Thyroid gland (tissue), 4 donors: ENCODE measurements around the gene SH3TC1. TPM values are rescaled to one million over a fixed set of nuclear protein-coding genes. Genes with fewer than 3 reads are reported as not detected.

ENCODE experiments used
- DNase-seq, 2 donors: peaks; one replicate each; pipeline ENCODE4 v3.0.0-alpha.2; 2019
- H3K27ac ChIP-seq, 3 donors: fragments of 200-600 bp; sonication (generic); 1 replicate in 2 of 3; 2 replicates in 1 of 3; pipeline ENCODE4 v1.5.1; 2016 to 2019; ENCODE audit warnings: mild to moderate bottlenecking in 1 of 3, moderate library complexity in 1 of 3
- H3K27me3 ChIP-seq: fragments of 200-600 bp; sonication (generic); one replicate; pipeline ENCODE4 v1.5.1; 2019
- H3K36me3 ChIP-seq, 2 donors: fragments of 200-600 bp; sonication (generic); one replicate each; pipeline ENCODE4 v1.5.1; 2016 to 2019
- H3K4me1 ChIP-seq, 2 donors: fragments of 200-600 bp; sonication (generic); one replicate each; pipeline ENCODE4 v1.5.1; 2017 to 2019
- H3K4me3 ChIP-seq, 3 donors: fragments of 200-600 bp; sonication (generic); replicated peaks in 1 of 3; 1 replicate in 2 of 3; 2 replicates in 1 of 3; pipeline ENCODE4 v1.5.1; 2016; ENCODE audit warnings: mild to moderate bottlenecking in 1 of 3
- H3K9me3 ChIP-seq: fragments of 200-600 bp; sonication (generic); one replicate; pipeline ENCODE4 v1.5.1; 2017
- POLR2A ChIP-seq, 2 donors: fragments of 450-650 bp; IDR thresholded peaks; one replicate each; pipeline ENCODE4 v1.6.1; 2017; ENCODE audit warnings: antibody characterized with exemption in 2 of 2, mild to moderate bottlenecking in 2 of 2, moderate library complexity in 1 of 2
- WGBS, 2 donors: methylation state at CpG; one replicate each; pipeline ENCODE4 v1.1.5; 2017; 5-methylcytosine and 5-hydroxymethylcytosine counted together
- intact Hi-C: fragments of 100-400 bp; cut with DNase I; formaldehyde crosslinking; loops from one replicate; pipeline ENCODE4 v1.15.1; 2023
- total RNA-seq, 4 donors: library from RNA; depleted of rRNA; stranded (reverse); fragments of >200 nt; gene quantifications; one replicate each; pipeline ENCODE4 v1.2.3, GENCODE V29; 2016
- TF ChIP-seq, protein P1 (sequence below), 6 experiments: fragments of 200-600 bp in 3 of 6; fragments of 450-650 bp in 3 of 6; sonication (generic) in 3 of 6; IDR thresholded peaks; one replicate each; pipeline ENCODE4 v1.5.1; 2016 to 2019; ENCODE audit warnings: antibody characterized with exemption in 6 of 6, mild to moderate bottlenecking in 2 of 6, inconsistent platforms in 1 of 6, moderate library complexity in 1 of 6

The SH3TC1 gene
- total RNA-seq, 4 donors from 2014 or later = 13.5 to 29.5 (median 16.4) TPM

- H3K4me3 ChIP-seq = no peak overlapping the region
- peaks cover 9 to 32% of the 10 kb centered on the region in 2 donors for H3K4me1 ChIP-seq
- WGBS, 2 donors = 74 to 75% methylated on average over 15 to 16 of the region's 26 CpGs
- H3K9me3 ChIP-seq = no peaks in the 10 kb centered on the region
- DNase-seq = no peak
- TF ChIP-seq, protein P1, sequence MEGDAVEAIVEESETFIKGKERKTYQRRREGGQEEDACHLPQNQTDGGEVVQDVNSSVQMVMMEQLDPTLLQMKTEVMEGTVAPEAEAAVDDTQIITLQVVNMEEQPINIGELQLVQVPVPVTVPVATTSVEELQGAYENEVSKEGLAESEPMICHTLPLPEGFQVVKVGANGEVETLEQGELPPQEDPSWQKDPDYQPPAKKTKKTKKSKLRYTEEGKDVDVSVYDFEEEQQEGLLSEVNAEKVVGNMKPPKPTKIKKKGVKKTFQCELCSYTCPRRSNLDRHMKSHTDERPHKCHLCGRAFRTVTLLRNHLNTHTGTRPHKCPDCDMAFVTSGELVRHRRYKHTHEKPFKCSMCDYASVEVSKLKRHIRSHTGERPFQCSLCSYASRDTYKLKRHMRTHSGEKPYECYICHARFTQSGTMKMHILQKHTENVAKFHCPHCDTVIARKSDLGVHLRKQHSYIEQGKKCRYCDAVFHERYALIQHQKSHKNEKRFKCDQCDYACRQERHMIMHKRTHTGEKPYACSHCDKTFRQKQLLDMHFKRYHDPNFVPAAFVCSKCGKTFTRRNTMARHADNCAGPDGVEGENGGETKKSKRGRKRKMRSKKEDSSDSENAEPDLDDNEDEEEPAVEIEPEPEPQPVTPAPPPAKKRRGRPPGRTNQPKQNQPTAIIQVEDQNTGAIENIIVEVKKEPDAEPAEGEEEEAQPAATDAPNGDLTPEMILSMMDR (IDR thresholded peaks at IDR 0.05) = no peak
- TF ChIP-seq POLR2A (IDR thresholded peaks at IDR 0.05) = no peak
- no peak overlapping the region for H3K27ac ChIP-seq
- H3K27me3 ChIP-seq = no peaks in the 10 kb centered on the region
- intact Hi-C loops = no loop called here
- no peaks in the 10 kb centered on the region for H3K36me3 ChIP-seq
Observed at GRCh38 chr4:8205749-8206611, 6.9 kb downstream of the SH3TC1 start.

DNA sequence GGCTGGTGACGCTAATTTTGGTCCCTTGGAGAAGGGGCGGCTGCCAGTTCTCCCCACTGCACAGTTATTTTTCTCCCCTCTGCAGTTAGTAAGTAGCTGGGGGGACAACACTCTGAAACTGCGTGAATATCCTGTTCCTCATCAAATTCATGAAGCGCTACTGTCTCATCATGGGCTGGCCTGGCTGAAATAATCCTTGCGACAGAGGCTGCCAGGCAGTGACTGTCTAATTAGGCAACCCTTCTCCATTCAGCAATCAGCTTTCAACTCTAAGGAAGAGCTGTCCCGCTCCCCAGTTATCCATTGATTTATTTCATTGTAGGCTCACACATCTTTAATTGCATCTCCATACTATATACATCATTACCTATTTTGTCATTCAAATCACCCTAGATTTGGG is 8.2 kb downstream of the SH3TC1 start:
- intact Hi-C loops = no loop called here
- Histone ChIP-seq H3K27me3 (no peaks in the 10 kb centered on the region), H3K27ac (no peak overlapping the region), H3K9me3 (no peaks in the 10 kb centered on the region), H3K4me3 (no peak overlapping the region), H3K36me3 (no peaks in the 10 kb centered on the region), H3K4me1 (peaks cover 0 to 19% of the 10 kb centered on the region in 2 donors)
- 85 to 94% methylated on average over 6 of the region's 6 CpGs for WGBS, 2 donors
- no peak for DNase-seq
- no peak for TF ChIP-seq POLR2A (IDR thresholded peaks at IDR 0.05)
- TF ChIP-seq, protein P1 (IDR thresholded peaks at IDR 0.05) = no peak

- TF ChIP-seq, protein P1 (IDR thresholded peaks at IDR 0.05) = no peak
- no peaks in the 10 kb centered on the region for H3K36me3 ChIP-seq
- 97 to 99% methylated on average over 7 to 9 of the region's 12 CpGs for WGBS, 2 donors
Observed at GRCh38 chr4:8208565-8208964, 9.5 kb downstream of the SH3TC1 start.

DNA sequence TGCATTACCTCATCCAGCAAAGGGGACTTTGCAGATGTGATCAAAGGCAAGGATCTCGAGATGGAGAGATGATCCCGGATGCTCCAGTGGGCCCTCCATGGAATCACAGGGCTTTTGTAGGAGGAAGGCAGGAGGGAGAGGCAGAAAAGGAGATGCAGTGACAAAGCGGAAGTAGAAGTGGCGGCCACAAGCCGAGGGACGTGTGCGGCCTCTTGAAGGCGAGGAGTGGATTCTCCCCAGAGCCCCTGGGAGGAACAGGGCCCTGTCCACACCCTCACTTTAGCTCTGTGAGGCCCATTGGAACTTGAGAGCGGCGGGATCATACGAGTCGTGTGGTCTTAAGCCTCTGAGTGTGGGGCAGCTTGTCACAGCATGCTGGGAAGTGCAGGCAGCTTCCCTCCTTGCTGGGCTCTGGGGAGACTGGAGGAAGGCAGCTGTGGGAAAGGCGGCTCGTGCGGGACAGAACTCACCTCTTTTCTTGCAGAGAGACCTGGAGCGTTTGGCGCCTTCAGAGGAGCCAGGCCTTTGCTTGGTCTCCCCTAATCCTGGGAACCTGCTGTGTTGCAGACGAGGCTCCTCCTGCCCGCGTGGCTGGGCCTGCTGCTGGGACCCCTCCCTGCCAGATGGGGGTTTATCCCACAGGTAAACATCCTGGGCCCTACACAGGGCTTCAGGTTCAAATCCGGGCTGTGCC is 10.2 kb downstream of the SH3TC1 start:
- Histone ChIP-seq H3K4me3 (no peak overlapping the region), H3K9me3 (no peaks in the 10 kb centered on the region), H3K36me3 (no peaks in the 10 kb centered on the region), H3K4me1 (peaks cover 0 to 16% of the 10 kb centered on the region in 2 donors), H3K27me3 (no peaks in the 10 kb centered on the region), H3K27ac (no peak overlapping the region)
- 90 to 91% methylated on average over 20 of the region's 21 CpGs for WGBS, 2 donors
- DNase-seq = no peak
- intact Hi-C loops = no loop called here
- TF ChIP-seq, protein P1 (IDR thresholded peaks at IDR 0.05) = no peak
- TF ChIP-seq POLR2A (IDR thresholded peaks at IDR 0.05) = no peak

More at GRCh38 chr4:8208565-8208964, 9.5 kb downstream of the SH3TC1 start:
- Histone ChIP-seq H3K27ac (no peak overlapping the region), H3K27me3 (no peaks in the 10 kb centered on the region), H3K4me1 (peaks cover 0 to 12% of the 10 kb centered on the region in 2 donors), H3K4me3 (no peak overlapping the region), H3K9me3 (no peaks in the 10 kb centered on the region)
- DNase-seq = no peak
- intact Hi-C loops = no loop called here

- TF ChIP-seq, protein P1 (IDR thresholded peaks at IDR 0.05) = no peak
- TF ChIP-seq POLR2A (IDR thresholded peaks at IDR 0.05) = no peak
- Histone ChIP-seq H3K27me3 (no peaks in the 10 kb centered on the region), H3K4me1 (peaks cover 6 to 23% of the 10 kb centered on the region in 2 donors), H3K36me3 (no peaks in the 10 kb centered on the region), H3K27ac (no peak overlapping the region), H3K9me3 (no peaks in the 10 kb centered on the region), H3K4me3 (no peak overlapping the region)
- no peak for DNase-seq
- intact Hi-C loops = no loop called here
- whole genome bisulfite sequencing, 2 donors = 87 to 94% methylated on average over 8 to 12 of the region's 12 CpGs
Observed at GRCh38 chr4:8210010-8210409, 10.9 kb downstream of the SH3TC1 start.
